ENCODE data around the gene TMEM52.
A peak's percentile ranks its signal among the peaks of the same experiment; 100 is the strongest.

Gene TMEM52

GRCh38 chr1:1906185-1907097 lies 12.6 kb downstream of the TMEM52 start:
- H3K4me3 ChIP-seq (ENCODE audit: low read length): no peak overlapping the region
- TF ChIP-seq CTCF (conservative IDR thresholded peaks at IDR 0.05; ENCODE audit: low read depth, low read length): peak; percentile 97
- peak; percentile 22 for DNase-seq (ENCODE audit: low read depth)

GRCh38 chr1:1903224-1903623 lies 15.9 kb downstream of the TMEM52 start:
- H3K4me3 ChIP-seq (ENCODE audit: low read length): no peak overlapping the region
- no peak for TF ChIP-seq CTCF (conservative IDR thresholded peaks at IDR 0.05; ENCODE audit: low read depth, low read length)
- DNase-seq (ENCODE audit: low read depth): no peak

- DNase-seq (ENCODE audit: low read depth): no peak
- no peak for TF ChIP-seq CTCF (conservative IDR thresholded peaks at IDR 0.05; ENCODE audit: low read depth, low read length)
- no peak overlapping the region for H3K4me3 ChIP-seq (ENCODE audit: low read length)
Measured at GRCh38 chr1:1901641-1902294, 17.3 kb downstream of the TMEM52 start.

- no peak for DNase-seq (ENCODE audit: low read depth)
- H3K4me3 ChIP-seq (ENCODE audit: low read length): no peak overlapping the region
- TF ChIP-seq CTCF (conservative IDR thresholded peaks at IDR 0.05; ENCODE audit: low read depth, low read length): no peak
Measured at GRCh38 chr1:1900883-1901640, 18.0 kb downstream of the TMEM52 start.

GRCh38 chr1:1899967-1900327 lies 19.1 kb downstream of the TMEM52 start:
- H3K4me3 ChIP-seq (ENCODE audit: low read length): no peak overlapping the region
- no peak for TF ChIP-seq CTCF (conservative IDR thresholded peaks at IDR 0.05; ENCODE audit: low read depth, low read length)

GRCh38 chr1:1899266-1899966 lies 19.7 kb downstream of the TMEM52 start:
- TF ChIP-seq CTCF (conservative IDR thresholded peaks at IDR 0.05; ENCODE audit: low read depth, low read length): peak; percentile 44
- no peak for DNase-seq (ENCODE audit: low read depth)

More at GRCh38 chr1:1899967-1900327, 19.1 kb downstream of the TMEM52 start:
- DNase-seq (ENCODE audit: low read depth): no peak

More at GRCh38 chr1:1899266-1899966, 19.7 kb downstream of the TMEM52 start:
- no peak overlapping the region for H3K4me3 ChIP-seq (ENCODE audit: low read length)

Data from retinal pigment epithelial cell (primary cell).